ENCODE measurements around the gene TARBP2. TPM values are rescaled to one million over a fixed set of nuclear protein-coding genes. Genes with fewer than 3 reads are reported as not detected.

Gene TARBP2
- total RNA-seq, 1 donor from 2014 or later: 32.4 TPM

- Mint-ChIP-seq H3K4me3 (no peak overlapping the region), H3K36me3 (peaks cover 65% of the 10 kb centered on the region), H3K4me1 (peaks cover 48% of the 10 kb centered on the region), H3K27me3 (ENCODE audit: insufficient read depth, low read depth) (peaks cover 5% of the 10 kb centered on the region), H3K9me3 (no peaks in the 10 kb centered on the region), H3K27ac (no peak overlapping the region)
- H3K4me2 ChIP-seq: peak overlapping the region; percentile 59
- H3K27ac ChIP-seq: peak overlapping the region; percentile 65
- no peaks in the 10 kb centered on the region for H3K9me3 ChIP-seq (ENCODE audit: low read depth)
- peaks cover 81% of the 10 kb centered on the region for H3K36me3 ChIP-seq
- TF ChIP-seq EZH2 (IDR thresholded peaks at IDR 0.05) (no peak), EZH2phosphoT487 (IDR thresholded peaks at IDR 0.05) (no peak), CTCF (IDR thresholded peaks at IDR 0.05) (no peak)
- no peaks in the 10 kb centered on the region for H3K27me3 ChIP-seq
- H2AFZ ChIP-seq (replicated peaks): no peak overlapping the region
- H3K79me2 ChIP-seq (ENCODE audit: low read depth): peaks cover 100% of the 10 kb centered on the region
- H3K4me3 ChIP-seq: peak overlapping the region; percentile 19
- no peak overlapping the region for H3K9ac ChIP-seq
- H3K4me1 ChIP-seq: peaks cover 57% of the 10 kb centered on the region
- peak; percentile 60 for DNase-seq (ENCODE audit: low spot score)
- H3F3A ChIP-seq (ENCODE audit: low read depth): peaks cover 97% of the 10 kb centered on the region
- peaks cover 100% of the 10 kb centered on the region for H4K20me1 ChIP-seq (ENCODE audit: low read depth)
Measured at GRCh38 chr12:53463802-53464560, 37.1 kb upstream of the TARBP2 start.

GRCh38 chr12:53464685-53465418 lies 36.2 kb upstream of the TARBP2 start:
- Histone ChIP-seq H3K9ac (no peak overlapping the region), H3K4me1 (peaks cover 48% of the 10 kb centered on the region), H2AFZ (replicated peaks) (no peak overlapping the region), H3K79me2 (ENCODE audit: low read depth) (peaks cover 100% of the 10 kb centered on the region), H3K36me3 (peaks cover 78% of the 10 kb centered on the region), H3F3A (ENCODE audit: low read depth) (peaks cover 97% of the 10 kb centered on the region), H3K9me3 (ENCODE audit: low read depth) (no peaks in the 10 kb centered on the region), H3K27me3 (no peaks in the 10 kb centered on the region), H4K20me1 (ENCODE audit: low read depth) (peaks cover 100% of the 10 kb centered on the region), H3K4me3 (no peak overlapping the region), H3K27ac (peak overlapping the region; percentile 65), H3K4me2 (peak overlapping the region; percentile 59)
- Mint-ChIP-seq H3K36me3 (peaks cover 59% of the 10 kb centered on the region), H3K9me3 (no peaks in the 10 kb centered on the region), H3K27me3 (ENCODE audit: insufficient read depth, low read depth) (peaks cover 5% of the 10 kb centered on the region), H3K4me3 (no peak overlapping the region), H3K4me1 (peaks cover 45% of the 10 kb centered on the region), H3K27ac (no peak overlapping the region)
- TF ChIP-seq CTCF (IDR thresholded peaks at IDR 0.05) (no peak), EZH2 (IDR thresholded peaks at IDR 0.05) (no peak), EZH2phosphoT487 (IDR thresholded peaks at IDR 0.05) (no peak)
- DNase-seq (ENCODE audit: low spot score): no peak

- Mint-ChIP-seq H3K27ac (no peak overlapping the region), H3K4me1 (peaks cover 40% of the 10 kb centered on the region), H3K36me3 (peaks cover 53% of the 10 kb centered on the region), H3K9me3 (no peaks in the 10 kb centered on the region), H3K4me3 (no peak overlapping the region), H3K27me3 (ENCODE audit: insufficient read depth, low read depth) (peaks cover 5% of the 10 kb centered on the region)
- DNase-seq (ENCODE audit: low spot score): no peak
- H3K9me3 ChIP-seq (ENCODE audit: low read depth): no peaks in the 10 kb centered on the region
- peaks cover 41% of the 10 kb centered on the region for H3K4me1 ChIP-seq
- H3K9ac ChIP-seq: no peak overlapping the region
- H2AFZ ChIP-seq (replicated peaks): no peak overlapping the region
- H3K36me3 ChIP-seq: peaks cover 71% of the 10 kb centered on the region
- no peak overlapping the region for H3K4me3 ChIP-seq
- H4K20me1 ChIP-seq (ENCODE audit: low read depth): peaks cover 100% of the 10 kb centered on the region
- H3K27ac ChIP-seq: peak overlapping the region; percentile 65
- H3K79me2 ChIP-seq (ENCODE audit: low read depth): peaks cover 100% of the 10 kb centered on the region
- no peak overlapping the region for H3K4me2 ChIP-seq
- TF ChIP-seq EZH2 (IDR thresholded peaks at IDR 0.05) (no peak), CTCF (IDR thresholded peaks at IDR 0.05) (no peak), EZH2phosphoT487 (IDR thresholded peaks at IDR 0.05) (no peak)
- H3K27me3 ChIP-seq: no peaks in the 10 kb centered on the region
- peaks cover 95% of the 10 kb centered on the region for H3F3A ChIP-seq (ENCODE audit: low read depth)
Measured at GRCh38 chr12:53465679-53466078, 35.4 kb upstream of the TARBP2 start.
